MM.1S (cell line): ENCODE data around the gene DPP8.

Source experiments
- DNase-seq: peaks from one replicate; pipeline ENCODE4 v3.0.0-alpha.2; 2015
- H2AFZ ChIP-seq: fragments of 300-600 bp; sonication (generic); 2 replicates; pipeline ENCODE4 v1.6.0; 2016; ENCODE audit warnings: antibody characterized with exemption, low read length
- H3F3A ChIP-seq: fragments of 300-600 bp; sonication (generic); 2 replicates; pipeline ENCODE4 v1.6.1; 2016; ENCODE audit warnings: mild to moderate bottlenecking, antibody characterized with exemption, low read length, moderate library complexity, mixed read lengths; ENCODE audit not compliant: insufficient read depth
- H3K27ac ChIP-seq: fragments of 300-600 bp; sonication (generic); 2 replicates; pipeline ENCODE4 v1.5.1; 2016; ENCODE audit warnings: mild to moderate bottlenecking, low read length
- H3K27me3 ChIP-seq: fragments of 300-600 bp; sonication (generic); replicated peaks from 2 replicates; pipeline ENCODE4 v1.6.0; 2016; ENCODE audit warnings: low read length; ENCODE audit not compliant: insufficient read depth
- H3K36me3 ChIP-seq: fragments of 300-600 bp; sonication (generic); replicated peaks from 2 replicates; pipeline ENCODE4 v1.6.1; 2016; ENCODE audit warnings: mild to moderate bottlenecking, low read length, mixed read lengths; ENCODE audit not compliant: insufficient read depth
- H3K4me1 ChIP-seq: fragments of 300-600 bp; sonication (generic); 2 replicates; pipeline ENCODE4 v1.6.1; 2016; ENCODE audit warnings: low read length, mixed read lengths
- H3K4me2 ChIP-seq: fragments of 300-600 bp; sonication (generic); 2 replicates; pipeline ENCODE4 v1.6.0; 2016; ENCODE audit warnings: low read depth, low read length
- H3K4me3 ChIP-seq: fragments of 300-600 bp; sonication (generic); 2 replicates; pipeline ENCODE4 v1.5.1; 2016; ENCODE audit warnings: low read length, mixed read lengths
- H3K79me2 ChIP-seq: fragments of 300-600 bp; sonication (generic); 2 replicates; pipeline ENCODE4 v1.6.1; 2016; ENCODE audit warnings: mixed run types, low read length, mixed read lengths
- H3K9ac ChIP-seq: fragments of 300-600 bp; sonication (generic); 2 replicates; pipeline ENCODE4 v1.6.1; 2016; ENCODE audit warnings: low read length, mixed read lengths
- H3K9me2 ChIP-seq: fragments of 300-600 bp; sonication (generic); replicated peaks from 2 replicates; pipeline ENCODE4 v1.6.1; 2016; ENCODE audit warnings: mild to moderate bottlenecking, low read length, mixed read lengths; ENCODE audit not compliant: insufficient read depth
- H3K9me3 ChIP-seq: fragments of 300-600 bp; sonication (generic); replicated peaks from 2 replicates; pipeline ENCODE4 v1.6.1; 2016; ENCODE audit warnings: mild to moderate bottlenecking, low read length, mixed read lengths; ENCODE audit not compliant: insufficient read depth
- H4K20me1 ChIP-seq: fragments of 300-600 bp; sonication (generic); 2 replicates; pipeline ENCODE4 v1.6.1; 2016; ENCODE audit warnings: mild to moderate bottlenecking, low read length, moderate library complexity, mixed read lengths; ENCODE audit not compliant: insufficient read depth
- CTCF ChIP-seq: fragments of 300-600 bp; sonication (generic); IDR thresholded peaks from 2 replicates; pipeline ENCODE4 v1.5.1; 2016; ENCODE audit warnings: antibody characterized with exemption, low read length, mixed read lengths
- EZH2 ChIP-seq: fragments of 300-600 bp; sonication (generic); optimal IDR thresholded peaks from 2 replicates; pipeline ENCODE3; 2017; ENCODE audit warnings: low read depth, mild to moderate bottlenecking, antibody characterized with exemption, low read length, mixed read lengths
- EZH2phosphoT487 ChIP-seq: fragments of 300-600 bp; sonication (generic); IDR thresholded peaks from 2 replicates; pipeline ENCODE4 v1.6.1; 2018; ENCODE audit warnings: antibody characterized with exemption, low read length

Gene DPP8

GRCh38 chr15:65518633-65519285 is 1.3 kb upstream of the DPP8 start:
- H2AFZ ChIP-seq = no peak overlapping the region
- H3K9me3 ChIP-seq = no peaks in the 10 kb centered on the region
- no peaks in the 10 kb centered on the region for H4K20me1 ChIP-seq
- peaks cover 35% of the 10 kb centered on the region for H3K79me2 ChIP-seq
- no peaks in the 10 kb centered on the region; the same call in 1 of the 2 replicates for H3K36me3 ChIP-seq
- peaks cover 9% of the 10 kb centered on the region; the same call in 1 of the 2 replicates for H3F3A ChIP-seq
- H3K4me2 ChIP-seq = no peak overlapping the region
- no peak overlapping the region for H3K27ac ChIP-seq
- peaks cover 12% of the 10 kb centered on the region; the same call in 1 of the 2 replicates for H3K4me1 ChIP-seq
- H3K9ac ChIP-seq = no peak overlapping the region
- H3K27me3 ChIP-seq = no peaks in the 10 kb centered on the region
- no peak overlapping the region for H3K4me3 ChIP-seq
- DNase-seq = no peak
- TF ChIP-seq EZH2 (no peak), CTCF (no peak), EZH2phosphoT487 (no peak)
- no peaks in the 10 kb centered on the region for H3K9me2 ChIP-seq

- H3K9me2 ChIP-seq = no peaks in the 10 kb centered on the region
- no peaks in the 10 kb centered on the region for H3K9me3 ChIP-seq
- peaks cover 9% of the 10 kb centered on the region; the same call in 1 of the 2 replicates for H3F3A ChIP-seq
- H3K4me3 ChIP-seq = peak overlapping the region; percentile 93; the same call in 1 of the 2 replicates
- no peak for DNase-seq
- no peaks in the 10 kb centered on the region; the same call in 1 of the 2 replicates for H3K36me3 ChIP-seq
- no peaks in the 10 kb centered on the region for H4K20me1 ChIP-seq
- H3K4me2 ChIP-seq = peak overlapping the region; percentile 62
- H2AFZ ChIP-seq = peak overlapping the region; percentile 97
- H3K27ac ChIP-seq = no peak overlapping the region; the same call in 1 of the 2 replicates
- TF ChIP-seq EZH2phosphoT487 = no peak
- no peak for TF ChIP-seq CTCF
- no peak for TF ChIP-seq EZH2
- H3K27me3 ChIP-seq = no peaks in the 10 kb centered on the region
- H3K9ac ChIP-seq = peak overlapping the region; percentile 92; the same call in 1 of the 2 replicates
- H3K79me2 ChIP-seq = peaks cover 37% of the 10 kb centered on the region
- H3K4me1 ChIP-seq = peaks cover 12% of the 10 kb centered on the region; the same call in 1 of the 2 replicates
Observed at GRCh38 chr15:65517866-65518207, 348 bp upstream of the DPP8 start.

GRCh38 chr15:65512807-65513416 is 4.6 kb downstream of the DPP8 start:
- Histone ChIP-seq H3K79me2 (peaks cover 39% of the 10 kb centered on the region), H3K9me3 (no peaks in the 10 kb centered on the region), H3K9me2 (no peaks in the 10 kb centered on the region), H3K27me3 (no peaks in the 10 kb centered on the region), H3K27ac (no peak overlapping the region), H2AFZ (no peak overlapping the region), H3K36me3 (no peaks in the 10 kb centered on the region; the same call in 1 of the 2 replicates), H3K9ac (no peak overlapping the region), H4K20me1 (no peaks in the 10 kb centered on the region), H3K4me3 (no peak overlapping the region), H3K4me1 (peaks cover 10% of the 10 kb centered on the region; the same call in 1 of the 2 replicates), H3F3A (peaks cover 9% of the 10 kb centered on the region; the same call in 1 of the 2 replicates), H3K4me2 (no peak overlapping the region)
- TF ChIP-seq EZH2 = no peak
- TF ChIP-seq EZH2phosphoT487 = no peak
- TF ChIP-seq CTCF = no peak
- no peak for DNase-seq
